ENCODE data around the gene CA10. TPM values are rescaled to one million over a fixed set of nuclear protein-coding genes. Genes with fewer than 3 reads are reported as not detected.

The CA10 gene
- total RNA-seq, 2 donors from 2014 or later: not detected

- Mint-ChIP-seq H3K27ac (no peak overlapping the region), H3K27me3 (peaks cover 0 to 4% of the 10 kb centered on the region in 2 donors), H3K4me1 (ENCODE audit: low read depth in 2 of 2) (no peaks in the 10 kb centered on the region), H3K4me3 (no peak overlapping the region), H3K9me3 (no peaks in the 10 kb centered on the region), H3K36me3 (no peaks in the 10 kb centered on the region)
- ATAC-seq: no peak
- DNase-seq (ENCODE audit: low spot score): no peak
Observed at GRCh38 chr17:51842763-51843162, 315.8 kb downstream of the CA10 start.

- Mint-ChIP-seq H3K36me3 (no peaks in the 10 kb centered on the region), H3K27me3 (peaks cover 0 to 4% of the 10 kb centered on the region in 2 donors), H3K4me1 (ENCODE audit: low read depth in 2 of 2) (no peaks in the 10 kb centered on the region), H3K27ac (no peak overlapping the region), H3K9me3 (no peaks in the 10 kb centered on the region), H3K4me3 (no peak overlapping the region)
- ATAC-seq (no peak), DNase-seq (ENCODE audit: low spot score) (no peak)
Observed at GRCh38 chr17:51841669-51842068, 316.8 kb downstream of the CA10 start.

- H3K27ac Mint-ChIP-seq: no peak overlapping the region
- peaks cover 2% of the 10 kb centered on the region for H3K9me3 Mint-ChIP-seq
- ATAC-seq (no peak), DNase-seq (ENCODE audit: low spot score) (no peak)
- no peaks in the 10 kb centered on the region for H3K4me1 Mint-ChIP-seq (ENCODE audit: low read depth in 2 of 2)
- H3K27me3 Mint-ChIP-seq: peaks cover 0 to 2% of the 10 kb centered on the region in 2 donors
- H3K36me3 Mint-ChIP-seq: no peaks in the 10 kb centered on the region
- no peak overlapping the region for H3K4me3 Mint-ChIP-seq
Observed at GRCh38 chr17:51840688-51841087, 317.8 kb downstream of the CA10 start.

- H3K36me3 Mint-ChIP-seq: no peaks in the 10 kb centered on the region
- peaks cover 2% of the 10 kb centered on the region for H3K9me3 Mint-ChIP-seq
- H3K4me1 Mint-ChIP-seq (ENCODE audit: low read depth in 2 of 2): no peaks in the 10 kb centered on the region
- DNase-seq (ENCODE audit: low spot score) (no peak), ATAC-seq (no peak)
- H3K27ac Mint-ChIP-seq: no peak overlapping the region
- no peak overlapping the region for H3K4me3 Mint-ChIP-seq
- peaks cover 0 to 3% of the 10 kb centered on the region in 2 donors for H3K27me3 Mint-ChIP-seq
Observed at GRCh38 chr17:51833620-51834019, 324.9 kb downstream of the CA10 start.

GRCh38 chr17:51833045-51833444 is 325.5 kb downstream of the CA10 start:
- Mint-ChIP-seq H3K9me3 (peaks cover 2% of the 10 kb centered on the region), H3K36me3 (no peaks in the 10 kb centered on the region), H3K27me3 (peaks cover 0 to 5% of the 10 kb centered on the region in 2 donors), H3K27ac (no peak overlapping the region), H3K4me3 (no peak overlapping the region), H3K4me1 (ENCODE audit: low read depth in 2 of 2) (no peaks in the 10 kb centered on the region)
- DNase-seq (ENCODE audit: low spot score): no peak
- ATAC-seq: no peak

- DNase-seq (ENCODE audit: low spot score): no peak
- no peak overlapping the region for H3K27ac Mint-ChIP-seq
- no peak for ATAC-seq
- H3K27me3 Mint-ChIP-seq: peaks cover 0 to 8% of the 10 kb centered on the region in 2 donors
- H3K9me3 Mint-ChIP-seq: peaks cover 2% of the 10 kb centered on the region
- no peaks in the 10 kb centered on the region for H3K4me1 Mint-ChIP-seq (ENCODE audit: low read depth in 2 of 2)
- no peak overlapping the region for H3K4me3 Mint-ChIP-seq
- no peaks in the 10 kb centered on the region for H3K36me3 Mint-ChIP-seq
Observed at GRCh38 chr17:51830886-51831285, 327.6 kb downstream of the CA10 start.

GRCh38 chr17:51830451-51830850 is 328.1 kb downstream of the CA10 start:
- H3K9me3 Mint-ChIP-seq: no peaks in the 10 kb centered on the region
- no peak overlapping the region for H3K4me3 Mint-ChIP-seq
- H3K27me3 Mint-ChIP-seq: peaks cover 0 to 5% of the 10 kb centered on the region in 2 donors
- H3K4me1 Mint-ChIP-seq (ENCODE audit: low read depth in 2 of 2): no peaks in the 10 kb centered on the region
- DNase-seq (ENCODE audit: low spot score): no peak
- ATAC-seq: no peak
- no peak overlapping the region for H3K27ac Mint-ChIP-seq
- H3K36me3 Mint-ChIP-seq: no peaks in the 10 kb centered on the region

GRCh38 chr17:51828901-51829300 is 329.6 kb downstream of the CA10 start:
- H3K36me3 Mint-ChIP-seq: no peaks in the 10 kb centered on the region
- H3K4me1 Mint-ChIP-seq (ENCODE audit: low read depth in 2 of 2): no peaks in the 10 kb centered on the region
- DNase-seq (ENCODE audit: low spot score): no peak
- ATAC-seq: no peak
- no peak overlapping the region for H3K27ac Mint-ChIP-seq
- H3K4me3 Mint-ChIP-seq: no peak overlapping the region
- no peaks in the 10 kb centered on the region for H3K9me3 Mint-ChIP-seq
- peaks cover 0 to 5% of the 10 kb centered on the region in 2 donors for H3K27me3 Mint-ChIP-seq

GRCh38 chr17:51827140-51827539 is 331.4 kb downstream of the CA10 start:
- Mint-ChIP-seq H3K4me3 (no peak overlapping the region), H3K27ac (no peak overlapping the region), H3K36me3 (no peaks in the 10 kb centered on the region), H3K9me3 (peaks cover 3% of the 10 kb centered on the region), H3K27me3 (peaks cover under 1 to 9% of the 10 kb centered on the region in 2 donors), H3K4me1 (ENCODE audit: low read depth in 2 of 2) (no peaks in the 10 kb centered on the region)
- ATAC-seq: no peak
- DNase-seq (ENCODE audit: low spot score): no peak

GRCh38 chr17:51820766-51821165 is 337.7 kb downstream of the CA10 start:
- Mint-ChIP-seq H3K36me3 (no peaks in the 10 kb centered on the region), H3K9me3 (peaks cover 3% of the 10 kb centered on the region), H3K4me3 (no peak overlapping the region), H3K27me3 (peaks cover 12 to 15% of the 10 kb centered on the region in 2 donors), H3K4me1 (ENCODE audit: low read depth in 2 of 2) (no peaks in the 10 kb centered on the region), H3K27ac (no peak overlapping the region)
- DNase-seq (ENCODE audit: low spot score) (no peak), ATAC-seq (no peak)

- Mint-ChIP-seq H3K4me1 (ENCODE audit: low read depth in 2 of 2) (no peaks in the 10 kb centered on the region), H3K27me3 (peaks cover 12 to 15% of the 10 kb centered on the region in 2 donors), H3K4me3 (no peak overlapping the region), H3K36me3 (no peaks in the 10 kb centered on the region), H3K9me3 (peaks cover 3% of the 10 kb centered on the region), H3K27ac (no peak overlapping the region)
- no peak for ATAC-seq
- no peak for DNase-seq (ENCODE audit: low spot score)
Observed at GRCh38 chr17:51820252-51820651, 338.3 kb downstream of the CA10 start.

GRCh38 chr17:51819341-51820219 is 338.9 kb downstream of the CA10 start:
- no peaks in the 10 kb centered on the region for H3K4me1 Mint-ChIP-seq (ENCODE audit: low read depth in 2 of 2)

GRCh38 chr17:51818777-51819176 is 339.7 kb downstream of the CA10 start:
- Mint-ChIP-seq H3K27me3 (peaks cover 12 to 15% of the 10 kb centered on the region in 2 donors), H3K4me3 (no peak overlapping the region), H3K36me3 (no peaks in the 10 kb centered on the region), H3K9me3 (peaks cover 3% of the 10 kb centered on the region), H3K4me1 (ENCODE audit: low read depth in 2 of 2) (no peaks in the 10 kb centered on the region), H3K27ac (no peak overlapping the region)
- ATAC-seq (no peak), DNase-seq (ENCODE audit: low spot score) (no peak)

More at GRCh38 chr17:51819341-51820219, 338.9 kb downstream of the CA10 start:
- Mint-ChIP-seq H3K27ac (no peak overlapping the region), H3K27me3 (peaks cover 12 to 15% of the 10 kb centered on the region in 2 donors), H3K9me3 (peaks cover 3% of the 10 kb centered on the region), H3K4me3 (no peak overlapping the region), H3K36me3 (no peaks in the 10 kb centered on the region)
- DNase-seq (ENCODE audit: low spot score): no peak
- ATAC-seq: no peak

- ATAC-seq (no peak), DNase-seq (ENCODE audit: low spot score) (no peak)
- no peak overlapping the region for H3K4me3 Mint-ChIP-seq
- no peak overlapping the region for H3K27ac Mint-ChIP-seq
- peaks cover 12 to 15% of the 10 kb centered on the region in 2 donors for H3K27me3 Mint-ChIP-seq
- peaks cover 3% of the 10 kb centered on the region for H3K9me3 Mint-ChIP-seq
- no peaks in the 10 kb centered on the region for H3K36me3 Mint-ChIP-seq
- H3K4me1 Mint-ChIP-seq (ENCODE audit: low read depth in 2 of 2): no peaks in the 10 kb centered on the region
Observed at GRCh38 chr17:51817955-51818354, 340.6 kb downstream of the CA10 start.

All from natural killer cell treated with Interleukin-12 subunit alpha and Interleukin-12 subunit beta and Interleukin-15 and Interleukin-18, amount 100 ng/mL, for 72 hours (primary cell).